ENCODE measurements around the gene CADM2. TPM values are rescaled to one million over a fixed set of nuclear protein-coding genes. Genes with fewer than 3 reads are reported as not detected.

CADM2 gene
- total RNA-seq, 1 donor from 2014 or later: 0.55 TPM

DNA sequence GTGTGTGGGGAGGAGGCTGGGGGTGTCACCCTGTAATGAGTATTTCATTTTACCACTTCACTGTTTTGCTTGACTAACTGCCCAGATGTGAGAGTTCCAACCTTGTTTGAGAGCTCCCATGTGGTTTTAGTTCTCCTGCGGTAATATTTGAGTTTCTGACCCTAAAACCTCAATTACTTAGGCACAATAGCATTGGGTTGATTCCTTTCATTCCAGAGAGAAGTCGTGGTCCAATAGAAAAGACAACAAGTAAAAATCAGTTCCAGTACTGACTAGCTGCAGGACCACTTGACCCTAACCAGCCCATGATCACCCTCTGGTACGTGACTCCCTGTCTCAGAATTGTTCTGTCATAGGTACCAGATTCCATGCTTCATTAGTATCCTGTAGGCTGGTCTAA lies 630.4 kb downstream of the CADM2 start:
- Histone ChIP-seq H3K4me3 (no peak overlapping the region), H3K9me3 (no peaks in the 10 kb centered on the region), H3K36me3 (no peaks in the 10 kb centered on the region), H3K27me3 (no peaks in the 10 kb centered on the region), H3K27ac (no peak overlapping the region), H3K4me1 (no peaks in the 10 kb centered on the region)
- ATAC-seq: peak; percentile 25
- intact Hi-C loops (cut with DNase I): no loop called here
- TF ChIP-seq, protein P1, sequence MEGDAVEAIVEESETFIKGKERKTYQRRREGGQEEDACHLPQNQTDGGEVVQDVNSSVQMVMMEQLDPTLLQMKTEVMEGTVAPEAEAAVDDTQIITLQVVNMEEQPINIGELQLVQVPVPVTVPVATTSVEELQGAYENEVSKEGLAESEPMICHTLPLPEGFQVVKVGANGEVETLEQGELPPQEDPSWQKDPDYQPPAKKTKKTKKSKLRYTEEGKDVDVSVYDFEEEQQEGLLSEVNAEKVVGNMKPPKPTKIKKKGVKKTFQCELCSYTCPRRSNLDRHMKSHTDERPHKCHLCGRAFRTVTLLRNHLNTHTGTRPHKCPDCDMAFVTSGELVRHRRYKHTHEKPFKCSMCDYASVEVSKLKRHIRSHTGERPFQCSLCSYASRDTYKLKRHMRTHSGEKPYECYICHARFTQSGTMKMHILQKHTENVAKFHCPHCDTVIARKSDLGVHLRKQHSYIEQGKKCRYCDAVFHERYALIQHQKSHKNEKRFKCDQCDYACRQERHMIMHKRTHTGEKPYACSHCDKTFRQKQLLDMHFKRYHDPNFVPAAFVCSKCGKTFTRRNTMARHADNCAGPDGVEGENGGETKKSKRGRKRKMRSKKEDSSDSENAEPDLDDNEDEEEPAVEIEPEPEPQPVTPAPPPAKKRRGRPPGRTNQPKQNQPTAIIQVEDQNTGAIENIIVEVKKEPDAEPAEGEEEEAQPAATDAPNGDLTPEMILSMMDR (IDR thresholded peaks at IDR 0.05): no peak
- no peak for DNase-seq

DNA sequence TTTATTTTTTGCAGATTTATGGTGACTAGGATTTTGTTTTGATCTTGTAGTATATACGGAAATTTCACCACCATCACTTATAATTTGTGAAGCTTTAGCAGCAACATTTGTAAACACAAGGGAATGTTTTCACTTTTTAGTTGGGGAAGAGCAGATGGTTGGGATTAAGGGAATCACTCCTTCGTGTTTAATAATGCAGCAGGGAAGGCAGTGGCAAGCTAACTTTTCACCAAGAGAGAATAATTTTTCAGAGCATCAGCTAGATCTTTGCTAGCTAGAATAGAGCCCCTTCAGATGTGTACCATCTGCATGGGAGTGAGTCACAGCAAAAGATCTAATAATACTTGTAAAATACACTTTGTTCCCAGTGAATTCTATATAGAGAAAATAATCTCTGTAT lies 632.7 kb downstream of the CADM2 start:
- H3K27ac ChIP-seq: no peak overlapping the region
- no peaks in the 10 kb centered on the region for H3K4me1 ChIP-seq
- DNase-seq: no peak
- no peak overlapping the region for H3K4me3 ChIP-seq
- no peak for ATAC-seq
- no peaks in the 10 kb centered on the region for H3K36me3 ChIP-seq
- intact Hi-C loops (cut with DNase I): no loop called here
- no peaks in the 10 kb centered on the region for H3K27me3 ChIP-seq
- TF ChIP-seq, protein P1 (IDR thresholded peaks at IDR 0.05): no peak
- H3K9me3 ChIP-seq: no peaks in the 10 kb centered on the region

DNA sequence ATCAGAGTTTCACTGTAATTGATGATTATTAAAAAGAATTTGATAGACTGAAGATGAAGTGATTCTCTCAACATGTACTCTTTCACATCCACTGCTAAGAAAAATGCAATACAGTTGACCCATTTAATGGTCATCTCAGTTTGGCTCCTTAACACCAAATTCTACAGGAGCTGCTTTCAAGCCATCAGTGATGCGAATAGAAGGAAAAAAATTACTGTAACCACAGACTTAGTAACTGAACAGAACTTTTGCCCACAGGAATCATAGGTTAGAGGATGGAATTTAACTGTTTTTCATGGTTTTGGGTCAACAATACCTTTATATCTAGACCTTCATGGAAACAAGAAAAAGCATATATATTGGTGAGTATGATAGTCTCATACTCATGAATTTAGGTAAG lies 633.5 kb downstream of the CADM2 start:
- intact Hi-C loops (cut with DNase I): no loop called here

DNA sequence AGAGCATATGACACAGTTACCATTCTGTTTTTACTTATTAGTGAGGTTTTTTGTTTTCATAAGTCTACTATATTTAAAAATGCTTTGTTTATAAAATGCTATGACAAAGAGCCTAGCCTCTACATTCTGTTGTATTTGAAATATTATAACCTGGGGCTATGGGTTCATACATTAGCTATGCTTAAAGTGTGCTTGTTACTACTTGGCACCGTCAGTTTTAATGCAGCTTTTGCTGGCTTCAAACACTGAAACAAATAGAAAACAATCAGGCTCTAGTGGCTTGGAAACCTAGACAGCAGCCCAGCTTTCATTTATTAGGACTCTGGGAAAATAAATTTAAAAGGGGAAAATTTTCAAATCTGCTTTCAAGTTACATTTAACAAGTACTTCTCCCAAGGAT lies 635.9 kb downstream of the CADM2 start:
- intact Hi-C loops (cut with DNase I): no loop called here
- TF ChIP-seq, protein P1 (IDR thresholded peaks at IDR 0.05): no peak

More for the DNA sequence above, 633.5 kb downstream of the CADM2 start:
- H3K36me3 ChIP-seq: no peaks in the 10 kb centered on the region
- no peaks in the 10 kb centered on the region for H3K9me3 ChIP-seq
- no peaks in the 10 kb centered on the region for H3K4me1 ChIP-seq
- TF ChIP-seq, protein P1 (IDR thresholded peaks at IDR 0.05): no peak
- DNase-seq (no peak), ATAC-seq (no peak)
- no peak overlapping the region for H3K27ac ChIP-seq
- no peaks in the 10 kb centered on the region for H3K27me3 ChIP-seq
- H3K4me3 ChIP-seq: no peak overlapping the region

DNA sequence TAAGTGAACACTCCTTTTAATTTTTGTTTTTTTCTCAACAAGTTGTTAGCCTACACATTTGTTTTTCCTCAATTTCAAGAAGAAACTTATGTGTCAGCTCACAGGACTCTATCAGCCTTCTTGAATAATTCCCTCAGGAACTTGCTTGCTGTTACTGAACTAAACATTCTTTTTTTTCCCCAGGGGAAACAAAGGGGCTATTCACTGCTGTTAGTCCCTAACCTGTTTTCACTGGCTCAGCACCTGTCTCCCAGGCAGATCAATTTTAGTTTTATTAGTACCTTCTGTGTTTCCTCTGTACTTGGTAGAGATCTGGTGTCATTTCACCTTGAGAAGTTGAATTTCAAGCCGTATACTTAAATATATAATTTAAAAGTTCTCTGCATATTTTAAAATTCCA lies 644.6 kb downstream of the CADM2 start:
- no peak overlapping the region for H3K4me3 ChIP-seq
- no peaks in the 10 kb centered on the region for H3K9me3 ChIP-seq
- ATAC-seq: no peak
- intact Hi-C loops (cut with DNase I): no loop called here
- DNase-seq: no peak
- H3K4me1 ChIP-seq: no peaks in the 10 kb centered on the region
- TF ChIP-seq, protein P1 (IDR thresholded peaks at IDR 0.05): no peak
- H3K36me3 ChIP-seq: no peaks in the 10 kb centered on the region
- no peaks in the 10 kb centered on the region for H3K27me3 ChIP-seq
- H3K27ac ChIP-seq: no peak overlapping the region

More for the DNA sequence above, 635.9 kb downstream of the CADM2 start:
- no peaks in the 10 kb centered on the region for H3K9me3 ChIP-seq
- H3K27me3 ChIP-seq: no peaks in the 10 kb centered on the region
- H3K36me3 ChIP-seq: no peaks in the 10 kb centered on the region
- ATAC-seq (no peak), DNase-seq (no peak)
- H3K4me1 ChIP-seq: no peaks in the 10 kb centered on the region
- H3K27ac ChIP-seq: no peak overlapping the region
- H3K4me3 ChIP-seq: no peak overlapping the region

DNA sequence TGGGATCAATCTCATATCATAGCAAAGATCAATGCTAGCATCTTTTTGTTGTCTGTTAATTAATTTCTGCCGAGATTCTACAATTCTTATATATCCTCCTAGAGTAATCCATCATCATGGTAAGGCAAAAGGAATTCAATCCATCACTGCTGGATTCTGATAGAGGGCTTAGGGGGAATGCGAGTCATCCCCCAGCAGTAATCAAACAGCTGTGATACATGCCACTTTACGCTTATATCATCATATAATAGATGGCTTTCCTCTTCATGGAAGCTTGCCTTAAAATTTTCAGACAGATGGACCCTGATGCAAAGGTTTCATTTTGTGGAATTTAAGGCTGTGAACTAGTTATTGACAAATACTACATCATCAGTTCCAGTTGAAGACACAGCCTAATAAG lies 645.9 kb downstream of the CADM2 start:
- intact Hi-C loops (cut with DNase I): no loop called here
- TF ChIP-seq, protein P1 (IDR thresholded peaks at IDR 0.05): no peak
- no peak for ATAC-seq
- no peaks in the 10 kb centered on the region for H3K9me3 ChIP-seq
- no peaks in the 10 kb centered on the region for H3K36me3 ChIP-seq
- H3K4me1 ChIP-seq: no peaks in the 10 kb centered on the region
- H3K27me3 ChIP-seq: no peaks in the 10 kb centered on the region
- no peak overlapping the region for H3K27ac ChIP-seq
- no peak for DNase-seq
- no peak overlapping the region for H3K4me3 ChIP-seq

Measured in upper lobe of right lung (tissue), 1 donor.